ENCODE measurements around the gene CDHR2.

CDHR2 gene

DNA sequence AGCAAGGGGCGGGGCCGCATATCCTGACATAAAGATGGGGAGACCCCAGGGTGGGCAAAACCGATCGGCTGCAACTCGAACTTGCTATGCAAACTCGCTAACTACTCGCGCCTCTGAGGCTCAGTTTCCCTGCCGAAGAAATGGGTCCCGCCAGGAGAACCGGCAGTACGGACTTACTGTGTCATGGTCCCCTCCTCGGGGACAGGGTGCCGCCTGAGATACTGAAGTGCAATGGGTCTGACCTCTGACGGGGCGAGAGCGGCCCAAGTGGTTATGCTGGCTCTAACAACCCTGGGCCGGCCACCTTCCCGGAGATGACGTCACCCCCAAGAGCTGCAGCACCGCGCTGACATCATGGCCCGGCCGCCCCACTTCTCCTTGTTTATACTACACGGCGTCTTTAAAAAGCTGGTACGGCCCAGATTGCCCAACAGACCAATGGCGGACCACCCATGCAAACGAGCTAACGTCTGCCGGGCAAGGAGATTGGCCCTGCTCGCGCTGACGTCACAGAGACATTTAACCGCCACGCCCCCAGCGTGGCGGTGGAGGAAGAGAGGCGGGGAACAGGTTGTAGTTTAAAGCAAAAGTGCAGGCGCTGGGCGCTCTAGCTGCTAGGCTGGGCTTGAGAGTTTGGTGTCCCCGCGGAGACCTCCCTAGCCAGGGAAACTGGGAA is 11.4 kb upstream of the CDHR2 start:
- Histone ChIP-seq H3K4me1 (ENCODE audit: control insufficient read depth, insufficient read depth, low read length) (peaks cover 52% of the 10 kb centered on the region), H3K9me3 (ENCODE audit: control insufficient read depth, low read length) (no peaks in the 10 kb centered on the region), H3K36me3 (ENCODE audit: control insufficient read depth, insufficient read depth, low read length) (no peaks in the 10 kb centered on the region), H3K27me3 (ENCODE audit: control insufficient read depth, insufficient read depth, low read length) (no peaks in the 10 kb centered on the region), H3K9ac (ENCODE audit: low read length) (peak overlapping the region; percentile 93), H3K4me3 (ENCODE audit: low read length) (peak overlapping the region; percentile 92)

DNA sequence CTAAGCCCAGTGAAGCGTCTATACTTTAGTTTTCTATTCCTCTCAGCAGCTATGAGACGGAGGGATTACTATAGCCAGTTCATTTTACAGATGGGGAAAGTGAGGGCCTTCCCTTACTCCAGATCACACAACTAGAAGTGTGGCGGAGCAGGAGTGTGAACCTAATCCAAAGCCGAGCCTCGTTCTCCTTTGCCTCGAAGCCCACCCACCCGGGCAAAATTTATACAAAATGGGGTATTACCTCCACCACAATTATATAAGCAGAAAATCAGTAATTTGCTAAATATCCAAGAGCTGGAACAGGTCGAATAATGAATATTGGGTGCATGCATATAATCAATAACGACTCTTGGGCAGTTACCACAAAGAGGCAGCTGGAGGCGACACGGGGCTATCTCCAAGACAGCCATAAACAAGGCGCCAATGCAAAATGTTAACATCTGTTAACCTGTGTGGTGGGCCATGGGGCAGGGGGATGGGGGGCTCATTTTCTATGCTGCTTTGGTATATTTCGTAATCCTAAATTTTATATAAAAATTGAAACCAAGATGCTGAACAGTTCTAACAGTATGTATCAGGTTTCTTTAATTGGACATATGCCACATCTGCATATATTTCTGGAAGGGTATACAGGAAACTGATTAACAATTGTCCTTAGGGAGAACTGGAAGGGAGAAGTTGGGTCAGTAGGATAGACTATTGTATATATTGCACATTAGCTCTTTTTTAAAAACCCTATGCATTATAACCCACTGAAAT is 10.7 kb upstream of the CDHR2 start:
- H3K4me3 ChIP-seq (ENCODE audit: low read length) = no peak overlapping the region
- H3K9ac ChIP-seq (ENCODE audit: low read length) = peak overlapping the region; percentile 10
- H3K4me1 ChIP-seq (ENCODE audit: control insufficient read depth, insufficient read depth, low read length) = peaks cover 44% of the 10 kb centered on the region

GRCh38 chr5:176538989-176539384 is 10.2 kb upstream of the CDHR2 start:
- H3K4me1 ChIP-seq (ENCODE audit: control insufficient read depth, insufficient read depth, low read length) = peaks cover 39% of the 10 kb centered on the region
- no peak overlapping the region for H3K9ac ChIP-seq (ENCODE audit: low read length)
- H3K36me3 ChIP-seq (ENCODE audit: control insufficient read depth, insufficient read depth, low read length) = no peaks in the 10 kb centered on the region
- no peak overlapping the region for H3K4me3 ChIP-seq (ENCODE audit: low read length)
- no peaks in the 10 kb centered on the region for H3K9me3 ChIP-seq (ENCODE audit: control insufficient read depth, low read length)
- H3K27me3 ChIP-seq (ENCODE audit: control insufficient read depth, insufficient read depth, low read length) = no peaks in the 10 kb centered on the region

More for the DNA sequence above, 10.7 kb upstream of the CDHR2 start:
- Histone ChIP-seq H3K9me3 (ENCODE audit: control insufficient read depth, low read length) (no peaks in the 10 kb centered on the region), H3K27me3 (ENCODE audit: control insufficient read depth, insufficient read depth, low read length) (no peaks in the 10 kb centered on the region), H3K36me3 (ENCODE audit: control insufficient read depth, insufficient read depth, low read length) (no peaks in the 10 kb centered on the region)

GRCh38 chr5:176540476-176540899 is 8.7 kb upstream of the CDHR2 start:
- H3K9me3 ChIP-seq (ENCODE audit: control insufficient read depth, low read length) = no peaks in the 10 kb centered on the region
- H3K4me1 ChIP-seq (ENCODE audit: control insufficient read depth, insufficient read depth, low read length) = peaks cover 35% of the 10 kb centered on the region
- H3K27me3 ChIP-seq (ENCODE audit: control insufficient read depth, insufficient read depth, low read length) = no peaks in the 10 kb centered on the region
- H3K36me3 ChIP-seq (ENCODE audit: control insufficient read depth, insufficient read depth, low read length) = no peaks in the 10 kb centered on the region
- H3K4me3 ChIP-seq (ENCODE audit: low read length) = no peak overlapping the region
- H3K9ac ChIP-seq (ENCODE audit: low read length) = no peak overlapping the region

GRCh38 chr5:176540956-176541337 is 8.2 kb upstream of the CDHR2 start:
- H3K4me3 ChIP-seq (ENCODE audit: low read length) = no peak overlapping the region
- H3K36me3 ChIP-seq (ENCODE audit: control insufficient read depth, insufficient read depth, low read length) = no peaks in the 10 kb centered on the region
- peaks cover 35% of the 10 kb centered on the region for H3K4me1 ChIP-seq (ENCODE audit: control insufficient read depth, insufficient read depth, low read length)
- H3K27me3 ChIP-seq (ENCODE audit: control insufficient read depth, insufficient read depth, low read length) = no peaks in the 10 kb centered on the region
- H3K9ac ChIP-seq (ENCODE audit: low read length) = no peak overlapping the region
- H3K9me3 ChIP-seq (ENCODE audit: control insufficient read depth, low read length) = no peaks in the 10 kb centered on the region

- Histone ChIP-seq H3K36me3 (ENCODE audit: control insufficient read depth, insufficient read depth, low read length) (no peaks in the 10 kb centered on the region), H3K27me3 (ENCODE audit: control insufficient read depth, insufficient read depth, low read length) (no peaks in the 10 kb centered on the region), H3K4me1 (ENCODE audit: control insufficient read depth, insufficient read depth, low read length) (peaks cover 36% of the 10 kb centered on the region), H3K9ac (ENCODE audit: low read length) (peak overlapping the region; percentile 68), H3K4me3 (ENCODE audit: low read length) (no peak overlapping the region), H3K9me3 (ENCODE audit: control insufficient read depth, low read length) (no peaks in the 10 kb centered on the region)
Measured at GRCh38 chr5:176541338-176542134, 7.6 kb upstream of the CDHR2 start.

- Histone ChIP-seq H3K36me3 (ENCODE audit: control insufficient read depth, insufficient read depth, low read length) (no peaks in the 10 kb centered on the region), H3K27me3 (ENCODE audit: control insufficient read depth, insufficient read depth, low read length) (no peaks in the 10 kb centered on the region), H3K9ac (ENCODE audit: low read length) (peak overlapping the region; percentile 68), H3K9me3 (ENCODE audit: control insufficient read depth, low read length) (no peaks in the 10 kb centered on the region), H3K4me3 (ENCODE audit: low read length) (peak overlapping the region; percentile 12), H3K4me1 (ENCODE audit: control insufficient read depth, insufficient read depth, low read length) (peaks cover 43% of the 10 kb centered on the region)
Measured at GRCh38 chr5:176542135-176542595, 7.0 kb upstream of the CDHR2 start.

DNA sequence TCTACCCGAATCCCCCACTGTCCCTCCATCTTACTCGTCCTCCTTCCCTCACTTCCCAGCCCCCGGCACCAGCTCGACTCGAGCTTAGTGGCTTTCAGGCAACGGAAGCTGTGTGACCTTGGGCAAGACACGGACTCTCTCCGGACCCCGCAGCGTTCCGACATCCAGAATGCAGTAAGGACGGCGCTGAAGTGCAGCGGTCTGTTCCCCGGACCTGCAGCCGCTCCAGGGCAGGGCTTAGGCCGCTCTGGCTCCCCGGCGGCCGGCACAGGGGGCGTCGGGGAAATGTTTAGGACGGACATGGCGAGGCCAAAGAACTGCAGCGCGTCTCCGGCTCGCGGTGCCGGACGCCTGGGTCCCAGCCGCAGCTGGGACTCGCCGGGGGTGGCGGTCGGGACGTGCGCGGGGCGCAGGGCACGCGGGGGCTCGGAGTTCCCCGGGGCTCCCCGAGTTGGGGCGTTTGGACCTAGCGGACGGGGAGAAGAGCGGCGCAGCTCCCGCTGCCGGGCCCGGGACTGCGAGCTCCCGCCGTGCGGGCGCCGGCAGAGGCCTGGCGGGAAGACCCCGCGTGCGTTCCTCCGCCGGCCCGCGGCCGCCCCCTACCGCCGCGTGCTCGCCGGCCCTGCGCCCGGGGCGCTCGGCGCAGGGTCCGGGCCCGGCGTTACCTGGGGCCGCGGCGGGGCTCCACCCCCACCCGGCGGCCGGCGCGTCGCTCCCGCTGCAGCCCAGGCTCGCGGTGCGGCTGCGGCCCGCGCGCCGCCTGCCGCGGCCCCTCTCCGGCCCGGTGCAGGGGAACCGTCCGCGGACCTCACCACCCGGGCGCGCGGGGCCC is 6.3 kb upstream of the CDHR2 start:
- H3K4me1 ChIP-seq (ENCODE audit: control insufficient read depth, insufficient read depth, low read length) = peaks cover 49% of the 10 kb centered on the region
- no peaks in the 10 kb centered on the region for H3K36me3 ChIP-seq (ENCODE audit: control insufficient read depth, insufficient read depth, low read length)
- no peaks in the 10 kb centered on the region for H3K27me3 ChIP-seq (ENCODE audit: control insufficient read depth, insufficient read depth, low read length)
- peak overlapping the region; percentile 12 for H3K4me3 ChIP-seq (ENCODE audit: low read length)
- H3K9me3 ChIP-seq (ENCODE audit: control insufficient read depth, low read length) = no peaks in the 10 kb centered on the region
- peak overlapping the region; percentile 68 for H3K9ac ChIP-seq (ENCODE audit: low read length)

- Histone ChIP-seq H3K4me1 (ENCODE audit: control insufficient read depth, insufficient read depth, low read length) (peaks cover 57% of the 10 kb centered on the region), H3K4me3 (ENCODE audit: low read length) (peak overlapping the region; percentile 78), H3K27me3 (ENCODE audit: control insufficient read depth, insufficient read depth, low read length) (no peaks in the 10 kb centered on the region), H3K9ac (ENCODE audit: low read length) (peak overlapping the region; percentile 96), H3K9me3 (ENCODE audit: control insufficient read depth, low read length) (no peaks in the 10 kb centered on the region), H3K36me3 (ENCODE audit: control insufficient read depth, insufficient read depth, low read length) (no peaks in the 10 kb centered on the region)
Measured at GRCh38 chr5:176543428-176544182, 5.5 kb upstream of the CDHR2 start.

GRCh38 chr5:176545388-176545736 is 3.8 kb upstream of the CDHR2 start:
- Histone ChIP-seq H3K36me3 (ENCODE audit: control insufficient read depth, insufficient read depth, low read length) (no peaks in the 10 kb centered on the region), H3K9ac (ENCODE audit: low read length) (peak overlapping the region; percentile 96), H3K4me1 (ENCODE audit: control insufficient read depth, insufficient read depth, low read length) (peaks cover 70% of the 10 kb centered on the region), H3K9me3 (ENCODE audit: control insufficient read depth, low read length) (no peaks in the 10 kb centered on the region), H3K4me3 (ENCODE audit: low read length) (no peak overlapping the region), H3K27me3 (ENCODE audit: control insufficient read depth, insufficient read depth, low read length) (no peaks in the 10 kb centered on the region)
